HG03139 (cell line): ENCODE results near the gene AMFR.

Source experiments
- ATAC-seq: cut with Tn5 transposase; IDR thresholded peaks from one replicate; pipeline ENCODE4 v1.9.1; 2021; ENCODE audit not compliant: unreplicated experiment

The AMFR gene

DNA sequence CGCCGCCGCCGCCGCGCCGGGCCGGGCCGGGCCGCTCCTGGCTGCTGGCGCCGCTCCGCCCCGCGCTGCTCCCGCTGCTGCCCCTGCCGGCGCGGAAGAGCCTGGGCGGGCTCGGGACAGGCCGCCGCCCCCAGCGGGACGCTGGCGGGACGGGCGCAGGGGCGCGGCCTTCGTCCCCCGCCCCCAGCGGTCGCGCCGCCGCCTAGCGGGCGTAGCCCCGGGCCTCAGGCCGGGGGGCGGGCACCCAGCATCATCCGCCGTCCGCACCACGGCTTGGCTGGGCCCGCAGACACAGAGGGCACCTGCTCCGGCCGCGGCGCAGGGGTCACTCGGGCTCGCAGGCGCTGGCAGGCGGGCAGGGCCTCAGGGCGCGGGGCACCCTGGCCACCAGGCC is at the start of gene AMFR:
Gene AMFR (minus strand): TSS at position 107 of the 394 bp plus-strand sequence. CDS start 218 bp downstream, outside the sequence.
- peak; percentile 74 for ATAC-seq

DNA sequence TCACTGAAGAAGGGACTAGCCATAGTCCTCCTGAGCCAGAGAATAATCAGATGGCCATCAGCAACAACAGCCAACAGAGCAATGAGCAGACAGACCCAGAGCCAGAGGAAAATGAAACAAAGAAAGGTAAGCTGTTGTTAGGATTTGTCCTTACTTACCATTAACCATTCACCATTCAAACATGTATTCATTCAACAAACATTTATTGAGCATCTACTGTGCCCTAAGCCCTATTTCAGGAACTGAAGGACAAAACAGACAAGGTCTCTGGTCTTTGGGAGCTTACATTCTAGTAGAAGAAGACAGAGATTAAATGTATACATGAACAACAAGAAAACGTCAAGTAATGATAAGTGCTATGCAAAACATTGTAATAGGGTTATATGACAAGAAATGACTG is 45.3 kb upstream of the AMFR start:
- ATAC-seq = no peak

DNA sequence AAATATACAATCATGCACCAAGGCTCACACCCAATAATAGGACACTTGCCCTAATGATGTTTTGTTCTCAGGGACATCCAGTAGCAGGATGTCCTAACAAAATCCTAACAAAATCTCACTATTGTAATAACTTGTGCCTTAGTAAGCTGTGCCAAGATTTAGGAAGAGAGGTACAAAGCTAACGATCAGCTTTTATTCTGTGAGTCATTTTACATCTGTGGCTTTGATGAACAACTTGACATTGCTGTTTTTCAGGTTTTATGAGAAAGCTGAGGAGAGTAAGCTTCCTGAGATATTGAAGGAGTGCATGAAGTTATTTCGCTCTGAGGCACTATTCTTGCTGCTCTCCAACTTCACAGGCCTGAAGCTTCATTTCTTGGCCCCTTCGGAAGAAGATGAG is 44.9 kb upstream of the AMFR start:
- ATAC-seq = no peak

DNA sequence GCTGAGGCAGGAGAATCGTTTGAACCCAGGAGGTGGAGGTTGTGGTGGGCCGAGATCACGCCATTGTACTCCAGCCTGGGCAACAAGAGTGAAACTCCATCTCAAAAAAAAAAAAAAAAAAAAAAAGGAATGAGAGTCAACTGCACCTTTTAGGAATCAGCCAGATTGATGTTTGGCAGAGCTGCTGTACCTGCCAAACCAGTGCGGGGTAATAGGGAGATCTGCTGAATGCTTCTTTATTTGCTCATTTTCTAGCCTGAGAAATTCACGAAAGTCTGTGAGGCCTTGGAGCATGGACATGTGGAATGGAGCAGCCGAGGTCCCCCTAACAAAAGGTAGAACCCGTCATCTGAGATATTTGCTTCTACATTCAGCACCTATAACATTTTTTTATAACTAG is 44.4 kb upstream of the AMFR start:
- ATAC-seq = no peak

DNA sequence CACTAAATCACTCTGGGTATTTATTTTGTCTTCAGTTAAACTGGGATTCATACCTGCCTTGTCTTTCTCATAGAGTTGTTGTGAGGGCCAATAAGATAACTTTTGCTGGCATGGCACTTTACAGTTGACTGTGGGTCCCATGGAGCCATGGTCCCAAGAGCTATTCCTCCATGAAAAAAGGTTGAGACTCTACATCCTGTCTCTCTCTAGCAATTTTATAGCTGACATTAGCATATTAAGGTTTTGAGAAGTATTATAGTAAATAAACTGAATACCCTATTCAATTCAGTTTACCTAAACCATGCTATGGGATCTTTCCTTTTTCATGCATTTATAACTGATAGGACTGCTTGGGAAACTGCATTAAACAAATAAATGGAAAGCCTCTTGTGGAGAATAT is 43.5 kb upstream of the AMFR start:
- ATAC-seq = no peak

DNA sequence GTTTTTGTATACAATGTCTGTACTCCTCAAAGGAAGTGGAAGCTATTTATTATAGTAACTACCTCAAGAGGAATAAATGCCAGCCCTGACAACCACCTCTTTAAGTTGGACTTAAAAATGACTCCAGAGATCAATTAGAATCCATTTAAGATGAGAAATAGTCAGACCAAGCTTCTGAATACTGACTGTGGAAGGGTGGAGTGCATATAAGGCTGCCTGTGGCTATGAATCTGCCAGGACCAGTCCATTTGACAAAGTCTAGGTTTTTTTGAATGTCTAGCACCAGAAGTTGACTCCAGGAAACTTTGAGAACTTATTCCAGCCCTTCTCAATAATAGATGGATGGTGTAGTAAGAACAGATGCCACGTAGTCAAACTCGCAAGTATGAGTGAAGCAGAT is 41.0 kb upstream of the AMFR start:
- no peak for ATAC-seq

DNA sequence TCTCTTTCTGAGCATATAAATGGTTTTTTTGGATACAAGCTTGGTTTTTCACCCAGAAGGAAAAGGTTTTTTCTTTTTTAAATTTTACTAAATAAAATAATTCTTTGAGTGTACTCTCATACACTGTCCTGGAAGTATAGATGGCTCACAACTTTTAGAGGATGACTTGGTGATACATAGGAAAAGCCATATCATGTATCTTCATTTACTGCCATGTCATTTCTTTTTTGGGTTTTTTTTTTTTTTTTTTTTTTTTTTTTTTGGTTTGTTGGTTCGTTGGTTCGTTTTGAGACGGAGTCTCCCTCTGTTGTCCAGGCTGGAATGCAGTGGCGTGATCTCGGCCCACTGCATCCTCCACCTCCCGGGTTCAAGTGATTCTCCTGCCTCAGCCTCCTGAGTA is 37.8 kb upstream of the AMFR start:
- no peak for ATAC-seq

DNA sequence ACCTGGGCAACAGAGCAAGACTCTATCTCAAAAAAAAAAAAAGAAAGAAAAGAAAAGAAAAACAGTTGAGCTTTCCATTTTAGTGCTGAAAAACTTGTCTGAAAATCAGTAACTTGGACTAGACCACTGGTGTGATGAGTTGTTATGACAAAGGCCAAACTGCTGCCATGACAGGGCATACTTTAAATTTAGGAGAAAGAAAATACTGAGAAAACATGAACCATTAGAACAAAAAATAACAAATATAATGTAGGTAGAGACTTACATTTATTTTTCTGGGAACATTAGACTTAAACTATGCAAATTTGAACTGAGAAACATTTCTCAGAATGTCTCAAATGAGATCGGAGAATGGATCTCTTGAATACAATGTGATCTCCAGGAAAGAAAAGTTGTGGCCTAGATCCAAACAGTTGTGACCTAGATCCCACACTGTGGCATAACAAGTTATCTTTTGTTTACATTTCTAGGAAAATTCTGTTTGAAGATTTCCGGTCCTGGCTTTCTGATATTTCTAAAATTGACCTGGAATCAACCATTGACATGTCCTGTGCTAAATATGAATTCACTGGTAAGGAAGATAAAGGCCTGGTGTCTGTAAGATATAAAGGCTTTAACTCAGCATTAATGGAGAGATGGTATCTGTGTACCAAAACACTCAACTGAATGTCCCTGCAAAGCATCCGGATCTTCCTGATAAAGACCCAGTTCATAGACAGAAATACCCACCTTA is 36.9 kb upstream of the AMFR start:
- ATAC-seq = no peak

DNA sequence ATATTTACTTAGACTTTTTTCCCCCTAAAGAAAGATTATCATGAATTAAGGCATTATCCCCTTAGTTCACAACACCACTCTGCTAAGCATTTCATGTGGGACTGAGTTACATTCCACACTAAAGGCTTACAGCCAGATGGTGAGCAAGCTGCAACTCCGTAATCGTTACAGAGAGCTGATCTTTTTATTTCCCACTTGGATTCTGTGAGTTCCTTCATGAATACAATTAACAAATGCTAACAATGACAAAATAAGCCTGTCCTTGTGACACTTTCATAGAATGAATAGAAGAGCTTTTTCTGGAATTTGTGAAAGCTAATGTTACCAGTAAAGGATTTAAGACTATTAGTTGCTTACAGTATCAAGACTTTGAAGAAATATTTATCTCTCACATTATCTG is 34.8 kb upstream of the AMFR start:
- ATAC-seq = no peak

DNA sequence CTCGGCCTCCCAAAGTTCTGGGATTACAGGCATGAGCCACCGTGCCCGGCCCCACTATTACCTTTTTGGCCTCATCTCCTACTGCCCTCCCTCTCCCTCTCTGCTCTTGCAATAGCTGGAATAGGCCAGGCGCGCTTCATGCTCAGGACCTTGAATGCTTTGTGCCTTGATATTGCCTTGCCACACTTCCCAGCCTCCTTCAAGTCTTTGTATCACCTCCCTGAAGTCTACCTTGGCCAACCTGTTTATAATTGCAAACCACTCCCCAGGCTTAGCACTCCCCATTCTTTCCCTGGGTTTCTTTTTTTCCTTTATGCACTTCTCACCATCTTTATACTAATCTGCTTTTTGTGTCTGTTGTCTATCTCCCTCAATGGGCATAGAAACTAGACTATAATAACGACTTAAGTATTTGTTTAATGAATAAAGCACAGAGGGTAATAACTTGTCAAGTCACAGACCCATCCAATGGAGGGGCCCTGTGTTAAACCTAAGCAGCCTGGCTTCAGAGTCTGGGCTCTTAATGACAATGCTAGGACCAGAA is 32.7 kb upstream of the AMFR start:
- no peak for ATAC-seq

DNA sequence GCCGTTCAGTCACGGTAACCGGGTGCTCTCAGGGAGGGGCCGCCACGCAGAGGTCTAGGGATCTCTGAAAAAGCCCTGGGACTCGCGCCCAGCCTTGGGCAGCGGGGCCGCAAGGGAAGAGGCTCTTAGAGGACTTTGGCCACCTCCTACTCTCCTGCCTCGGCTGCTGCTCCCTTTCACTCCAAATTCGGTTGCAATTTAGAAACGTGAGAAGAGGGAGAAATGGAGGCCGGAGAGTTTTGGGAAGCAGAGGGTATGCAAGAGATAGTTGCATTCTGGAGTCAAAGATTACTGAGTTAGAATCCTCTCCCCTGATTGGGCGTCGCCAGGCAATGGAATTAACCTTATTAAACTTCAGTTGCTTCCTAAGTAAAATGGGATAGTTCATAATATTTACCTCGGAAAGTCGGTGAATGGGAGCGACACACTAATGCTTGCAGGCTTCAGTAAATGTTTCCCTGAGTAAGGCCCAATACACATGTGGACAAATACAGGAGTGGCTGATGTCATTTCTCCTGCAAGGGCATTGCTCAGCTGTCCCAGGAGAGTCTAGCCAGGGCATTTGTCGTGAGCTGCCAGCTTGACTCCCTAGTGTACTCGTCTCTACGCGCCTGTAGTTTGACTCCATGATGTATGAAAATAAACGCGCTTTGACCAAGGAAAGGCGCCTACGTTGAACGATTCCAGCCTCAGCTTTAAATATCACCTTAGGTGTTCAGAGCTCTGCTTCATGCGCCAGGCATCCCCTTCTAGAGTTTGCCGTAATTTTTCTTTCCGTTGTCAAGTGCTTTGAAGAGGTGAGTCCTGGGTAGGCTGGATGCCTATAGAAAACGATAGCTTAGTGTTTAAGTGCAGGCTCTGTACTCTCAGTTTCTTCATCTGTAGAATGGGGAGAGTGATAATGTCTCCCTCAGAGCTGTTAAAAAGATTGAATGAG is 26.7 kb upstream of the AMFR start:
- peak; percentile 34 for ATAC-seq

DNA sequence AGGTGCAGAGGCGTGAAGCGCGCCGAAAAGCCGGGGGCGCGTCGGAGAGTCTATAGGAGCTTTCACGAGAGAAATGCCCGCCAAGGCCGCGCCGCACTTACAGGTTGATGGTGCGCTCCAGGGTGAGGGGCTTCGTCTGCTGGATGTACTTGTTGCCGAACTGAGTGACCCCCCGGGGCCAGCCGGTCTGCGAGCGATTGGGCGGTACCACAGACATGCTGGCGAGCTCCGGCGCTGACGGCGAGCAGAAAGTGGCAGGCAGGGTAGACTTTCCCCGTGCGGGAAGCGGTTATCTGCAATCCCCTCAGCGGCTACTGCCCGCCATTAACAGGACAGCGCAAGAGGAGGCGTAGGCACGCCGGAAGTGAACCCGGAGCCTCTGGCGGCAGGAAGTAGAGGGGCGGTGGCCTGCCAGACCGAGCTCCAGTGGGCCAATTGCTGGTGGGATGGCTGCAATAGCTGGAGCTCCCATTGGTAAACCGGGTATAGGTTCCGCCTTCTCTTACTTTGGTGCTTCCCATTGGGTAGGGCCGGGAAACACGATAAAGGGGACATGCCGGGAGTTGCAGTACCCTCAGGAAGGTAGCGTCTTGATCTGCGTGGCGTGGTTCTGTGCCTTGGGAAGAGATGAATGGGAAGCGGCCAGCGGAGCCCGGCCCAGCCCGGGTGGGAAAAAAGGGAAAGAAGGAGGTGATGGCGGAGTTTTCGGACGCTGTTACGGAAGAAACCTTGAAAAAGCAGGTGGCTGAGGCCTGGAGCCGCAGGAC is 25.8 kb upstream of the AMFR start, which contains the start of the genes NUDT21 and OGFOD1:
Gene NUDT21 (minus strand): TSS at position 347 of the 767 bp plus-strand sequence. CDS start 130 bp downstream, at position 217.
Gene OGFOD1 (plus strand): TSS at position 569 of the 767 bp plus-strand sequence. CDS start 59 bp downstream, at position 628.
- peak; percentile 98 for ATAC-seq

DNA sequence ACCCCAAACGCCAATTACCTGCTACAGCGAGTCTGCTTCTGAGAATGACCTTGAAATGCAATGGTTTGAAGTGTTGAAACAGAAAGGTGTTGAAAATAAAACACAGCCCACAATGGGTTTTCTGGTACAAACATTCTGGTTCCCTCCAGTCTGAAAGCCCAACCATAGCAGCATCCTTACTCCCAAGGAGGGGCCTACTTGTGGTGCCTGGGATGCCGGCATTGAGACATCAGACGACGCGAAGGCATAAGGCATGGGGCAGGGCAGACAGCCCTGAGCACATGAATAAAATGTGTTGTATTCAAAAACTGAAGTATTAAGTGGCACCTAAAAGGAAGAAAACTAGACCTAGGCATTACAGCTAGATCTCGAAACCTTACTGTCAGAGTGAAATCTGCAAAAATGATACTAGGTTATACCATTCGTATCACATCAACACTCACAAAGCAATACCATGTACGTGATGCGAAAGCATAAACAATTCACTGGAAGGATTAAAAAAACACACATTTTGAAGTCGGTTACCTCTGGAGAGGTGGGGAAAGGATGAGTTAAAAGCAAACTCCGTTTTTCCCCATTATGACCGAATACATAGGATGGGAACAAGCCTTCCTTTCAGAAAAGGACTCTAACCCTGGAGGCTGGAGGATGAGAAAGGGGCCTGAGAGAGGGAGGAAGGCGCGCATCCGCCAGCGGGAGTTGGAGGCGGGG is 25.1 kb upstream of the AMFR start:
- peak; percentile 18 for ATAC-seq

DNA sequence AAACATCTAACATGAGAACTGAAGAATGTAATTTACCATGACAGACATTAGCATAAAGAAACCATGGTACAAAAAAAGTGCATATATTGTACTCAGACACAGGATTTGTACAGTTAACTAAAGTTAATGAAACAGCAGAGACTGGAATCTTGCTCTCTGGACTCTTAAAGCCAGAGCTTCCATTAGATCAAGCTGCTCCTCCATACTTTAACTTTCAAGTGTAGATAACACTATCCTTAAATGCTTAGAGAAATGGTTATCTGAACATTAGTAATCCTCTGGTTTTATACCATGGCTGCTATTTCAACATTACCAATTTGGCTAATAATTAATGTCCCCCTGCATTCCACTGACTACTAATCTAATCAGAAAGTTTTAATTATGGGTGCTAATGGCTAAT is 22.7 kb upstream of the AMFR start:
- no peak for ATAC-seq

DNA sequence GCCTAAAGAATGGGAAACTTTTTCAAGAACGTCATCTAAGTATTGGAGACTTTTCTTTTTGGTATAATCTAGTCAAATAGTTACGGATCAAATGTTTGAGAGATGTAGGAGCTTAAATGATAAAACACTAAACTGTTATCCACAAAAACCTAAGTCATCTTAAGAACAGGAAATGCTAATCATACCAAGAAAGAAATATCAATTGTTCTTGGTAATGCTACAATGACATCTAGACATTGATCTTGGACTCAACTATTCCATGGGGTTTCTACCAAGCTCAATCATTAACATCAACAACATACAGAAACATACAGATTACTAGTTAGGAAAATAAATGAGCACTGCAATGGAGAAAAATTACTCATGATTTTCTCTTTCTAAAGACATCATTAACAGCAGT is 21.9 kb upstream of the AMFR start:
- ATAC-seq = no peak

DNA sequence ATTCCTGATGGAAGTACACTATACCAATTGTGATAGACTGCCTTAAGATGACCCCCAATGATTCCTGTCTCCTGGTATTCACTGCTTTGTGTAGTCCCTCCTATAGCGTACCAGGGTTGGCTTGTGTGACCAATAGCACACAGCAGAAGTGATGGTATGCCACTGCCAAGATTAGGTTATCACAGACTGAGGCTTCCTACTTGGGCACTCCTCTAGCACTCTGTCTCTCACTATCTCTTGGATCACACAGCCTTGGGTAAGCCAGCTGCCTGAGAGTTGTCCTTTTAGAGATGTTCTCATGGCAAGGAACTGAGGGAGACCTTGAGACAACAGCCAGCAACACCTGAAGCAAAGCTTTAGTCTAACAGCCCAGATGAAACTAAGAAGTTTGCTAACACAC is 12.7 kb upstream of the AMFR start:
- ATAC-seq = no peak

DNA sequence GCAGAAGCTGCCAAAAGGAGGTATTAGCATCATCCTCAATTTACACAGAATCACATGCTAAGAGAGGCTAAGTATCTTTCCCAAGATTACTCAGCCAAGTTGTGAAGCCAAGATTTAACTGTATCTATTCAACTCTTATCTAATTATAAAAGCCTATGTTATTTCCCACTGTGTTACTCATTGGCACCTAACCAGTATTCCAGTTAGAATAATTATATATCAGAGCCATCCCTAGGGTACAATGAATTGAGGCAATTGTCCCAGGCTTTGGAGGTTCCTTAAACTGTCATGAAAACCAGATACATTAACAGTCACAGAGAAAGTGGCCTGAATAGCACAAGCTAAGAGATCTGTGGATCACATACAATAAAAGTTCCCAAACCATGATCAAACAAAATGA is 10.9 kb upstream of the AMFR start:
- no peak for ATAC-seq

DNA sequence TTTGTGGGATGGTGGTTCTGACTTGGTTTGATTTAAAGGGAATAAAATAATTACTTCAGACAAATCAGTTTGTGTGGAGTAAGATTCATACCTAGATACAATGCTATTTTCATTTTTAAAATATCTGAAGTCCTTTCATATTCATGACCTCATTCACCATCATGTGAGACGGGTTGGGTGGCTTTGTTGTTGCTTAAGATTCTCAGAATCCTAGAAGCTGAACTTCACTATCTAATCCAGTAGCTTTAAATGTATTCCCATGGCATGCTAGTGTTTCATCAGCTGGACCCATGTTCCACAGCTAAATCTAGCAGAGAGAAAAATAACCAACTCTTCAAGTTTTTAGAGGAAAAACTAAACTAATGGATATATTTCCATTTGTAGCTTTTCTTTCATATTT is 2.7 kb upstream of the AMFR start:
- ATAC-seq = no peak

DNA sequence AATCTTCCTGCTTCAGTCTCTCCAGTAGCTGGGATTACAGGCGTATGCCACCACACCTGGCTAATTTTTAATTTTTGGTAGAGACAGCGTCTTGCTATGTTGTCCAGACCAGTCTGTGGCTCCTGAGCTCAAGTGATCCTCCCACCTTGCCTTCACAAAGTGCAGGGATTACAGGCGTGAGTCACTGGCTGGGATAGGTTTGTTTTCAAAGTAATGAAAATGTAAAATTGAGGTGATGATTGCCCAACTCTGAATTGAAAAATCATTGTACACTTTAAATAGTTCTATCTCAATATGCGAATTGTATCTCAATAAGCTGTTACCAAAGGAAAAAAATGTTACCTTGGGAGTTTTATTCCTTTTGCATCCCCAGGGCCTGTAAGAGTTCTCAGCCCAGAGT is 1.2 kb upstream of the AMFR start:
- ATAC-seq = no peak

DNA sequence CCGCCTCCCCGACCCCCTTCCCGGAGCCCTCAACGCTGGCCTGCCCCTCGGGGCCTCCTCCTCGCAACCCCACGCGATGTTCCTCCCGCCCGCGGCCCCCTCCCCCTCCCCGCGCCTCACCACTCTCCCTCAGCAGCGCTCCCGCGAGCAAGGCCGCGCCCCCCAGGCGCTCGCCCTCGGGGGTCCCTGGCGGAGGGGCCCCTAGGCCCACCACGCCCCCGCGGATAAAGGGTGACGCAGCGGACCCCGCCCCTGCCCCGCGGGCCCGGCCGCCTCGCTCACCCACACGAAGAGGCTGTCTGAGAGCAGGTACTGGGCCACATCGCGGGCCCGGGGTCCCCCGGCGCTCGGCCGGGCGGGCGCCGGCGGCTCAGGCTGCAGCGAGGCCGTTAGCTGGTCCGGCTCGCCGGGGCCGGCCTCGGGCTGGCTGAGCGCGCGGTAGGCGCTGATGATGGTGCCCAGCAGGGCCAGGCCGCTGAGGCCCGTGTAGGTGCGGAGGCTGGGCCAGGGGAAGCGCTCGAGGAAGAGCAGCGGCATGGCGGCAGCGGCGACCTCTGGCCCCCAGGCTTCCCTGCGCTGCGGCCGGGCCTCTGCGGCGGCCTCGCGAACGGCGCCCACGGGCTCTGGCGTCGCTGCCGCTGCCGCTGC is 430 bp downstream of the AMFR start:
- peak; percentile 28 for ATAC-seq
